ENCODE results near the gene DSCAML1.

Gene DSCAML1

GRCh38 chr11:117434481-117434880 lies 362.5 kb downstream of the DSCAML1 start:
- no peak overlapping the region for H3K27ac Mint-ChIP-seq
- no peaks in the 10 kb centered on the region for H3K4me1 Mint-ChIP-seq
- H3K27me3 Mint-ChIP-seq = peaks cover 13% of the 10 kb centered on the region
- no peak for ATAC-seq
- H3K9me3 Mint-ChIP-seq = no peaks in the 10 kb centered on the region
- no peak overlapping the region for H3K4me3 Mint-ChIP-seq
- H3K36me3 Mint-ChIP-seq = no peaks in the 10 kb centered on the region

- no peaks in the 10 kb centered on the region for H3K36me3 Mint-ChIP-seq
- H3K27me3 Mint-ChIP-seq = peaks cover 8% of the 10 kb centered on the region
- no peaks in the 10 kb centered on the region for H3K9me3 Mint-ChIP-seq
- ATAC-seq = no peak
- no peak overlapping the region for H3K27ac Mint-ChIP-seq
- no peaks in the 10 kb centered on the region for H3K4me1 Mint-ChIP-seq
- H3K4me3 Mint-ChIP-seq = no peak overlapping the region
Observed at GRCh38 chr11:117433717-117434116, 363.3 kb downstream of the DSCAML1 start.

GRCh38 chr11:117431436-117431835 lies 365.6 kb downstream of the DSCAML1 start:
- Mint-ChIP-seq H3K9me3 (no peaks in the 10 kb centered on the region), H3K4me1 (peaks cover 9% of the 10 kb centered on the region), H3K36me3 (no peaks in the 10 kb centered on the region), H3K4me3 (no peak overlapping the region), H3K27ac (no peak overlapping the region), H3K27me3 (peaks cover 17% of the 10 kb centered on the region)
- ATAC-seq = no peak

- Mint-ChIP-seq H3K4me1 (peaks cover 16% of the 10 kb centered on the region), H3K4me3 (no peak overlapping the region), H3K27ac (no peak overlapping the region), H3K9me3 (no peaks in the 10 kb centered on the region), H3K27me3 (peaks cover 19% of the 10 kb centered on the region), H3K36me3 (no peaks in the 10 kb centered on the region)
- no peak for ATAC-seq
Observed at GRCh38 chr11:117430293-117430955, 366.6 kb downstream of the DSCAML1 start.

GRCh38 chr11:117428856-117429229 lies 368.2 kb downstream of the DSCAML1 start:
- H3K4me3 Mint-ChIP-seq = no peak overlapping the region
- H3K27me3 Mint-ChIP-seq = peaks cover 19% of the 10 kb centered on the region
- H3K36me3 Mint-ChIP-seq = no peaks in the 10 kb centered on the region
- H3K9me3 Mint-ChIP-seq = no peaks in the 10 kb centered on the region
- H3K4me1 Mint-ChIP-seq = peaks cover 16% of the 10 kb centered on the region
- H3K27ac Mint-ChIP-seq = no peak overlapping the region
- ATAC-seq = no peak

GRCh38 chr11:117428186-117428855 lies 368.7 kb downstream of the DSCAML1 start:
- Mint-ChIP-seq H3K9me3 (no peaks in the 10 kb centered on the region), H3K4me3 (no peak overlapping the region), H3K27ac (no peak overlapping the region), H3K4me1 (peaks cover 16% of the 10 kb centered on the region), H3K27me3 (peaks cover 19% of the 10 kb centered on the region), H3K36me3 (no peaks in the 10 kb centered on the region)
- peak; percentile 46 for ATAC-seq

- Mint-ChIP-seq H3K9me3 (no peaks in the 10 kb centered on the region), H3K36me3 (no peaks in the 10 kb centered on the region)
- no peak for ATAC-seq
Observed at GRCh38 chr11:117427356-117427874, 369.6 kb downstream of the DSCAML1 start.

GRCh38 chr11:117426941-117427340 lies 370.1 kb downstream of the DSCAML1 start:
- Mint-ChIP-seq H3K27ac (no peak overlapping the region), H3K4me3 (no peak overlapping the region), H3K4me1 (peaks cover 16% of the 10 kb centered on the region), H3K36me3 (no peaks in the 10 kb centered on the region), H3K9me3 (no peaks in the 10 kb centered on the region), H3K27me3 (peaks cover 19% of the 10 kb centered on the region)
- ATAC-seq = no peak

More at GRCh38 chr11:117427356-117427874, 369.6 kb downstream of the DSCAML1 start:
- Mint-ChIP-seq H3K27ac (no peak overlapping the region), H3K27me3 (peaks cover 19% of the 10 kb centered on the region), H3K4me3 (no peak overlapping the region), H3K4me1 (peaks cover 16% of the 10 kb centered on the region)

- ATAC-seq = no peak
- Mint-ChIP-seq H3K9me3 (no peaks in the 10 kb centered on the region), H3K36me3 (no peaks in the 10 kb centered on the region), H3K4me3 (no peak overlapping the region), H3K27ac (no peak overlapping the region), H3K27me3 (peaks cover 19% of the 10 kb centered on the region), H3K4me1 (peaks cover 16% of the 10 kb centered on the region)
Observed at GRCh38 chr11:117426297-117426685, 370.7 kb downstream of the DSCAML1 start.

- H3K4me3 Mint-ChIP-seq = no peak overlapping the region
- H3K9me3 Mint-ChIP-seq = no peaks in the 10 kb centered on the region
- no peak for ATAC-seq
- no peaks in the 10 kb centered on the region for H3K36me3 Mint-ChIP-seq
- no peak overlapping the region for H3K27ac Mint-ChIP-seq
- peaks cover 16% of the 10 kb centered on the region for H3K4me1 Mint-ChIP-seq
- peaks cover 19% of the 10 kb centered on the region for H3K27me3 Mint-ChIP-seq
Observed at GRCh38 chr11:117425679-117426296, 371.2 kb downstream of the DSCAML1 start.

- no peak for ATAC-seq
- Mint-ChIP-seq H3K9me3 (no peaks in the 10 kb centered on the region), H3K4me3 (no peak overlapping the region), H3K27ac (no peak overlapping the region), H3K4me1 (peaks cover 16% of the 10 kb centered on the region), H3K36me3 (no peaks in the 10 kb centered on the region), H3K27me3 (peaks cover 19% of the 10 kb centered on the region)
Observed at GRCh38 chr11:117424781-117425180, 372.2 kb downstream of the DSCAML1 start.

GRCh38 chr11:117423046-117423575 lies 373.9 kb downstream of the DSCAML1 start:
- H3K4me3 Mint-ChIP-seq = no peak overlapping the region
- H3K27ac Mint-ChIP-seq = no peak overlapping the region
- peaks cover 19% of the 10 kb centered on the region for H3K27me3 Mint-ChIP-seq
- ATAC-seq = no peak
- H3K36me3 Mint-ChIP-seq = no peaks in the 10 kb centered on the region
- no peaks in the 10 kb centered on the region for H3K9me3 Mint-ChIP-seq
- H3K4me1 Mint-ChIP-seq = peaks cover 16% of the 10 kb centered on the region

GRCh38 chr11:117421476-117421875 lies 375.5 kb downstream of the DSCAML1 start:
- H3K4me3 Mint-ChIP-seq = no peak overlapping the region
- H3K36me3 Mint-ChIP-seq = no peaks in the 10 kb centered on the region
- peaks cover 7% of the 10 kb centered on the region for H3K4me1 Mint-ChIP-seq
- H3K27me3 Mint-ChIP-seq = peaks cover 12% of the 10 kb centered on the region
- H3K27ac Mint-ChIP-seq = no peak overlapping the region
- no peak for ATAC-seq
- no peaks in the 10 kb centered on the region for H3K9me3 Mint-ChIP-seq

GRCh38 chr11:117421041-117421440 lies 376.0 kb downstream of the DSCAML1 start:
- H3K4me1 Mint-ChIP-seq = peaks cover 3% of the 10 kb centered on the region

GRCh38 chr11:117420598-117420997 lies 376.4 kb downstream of the DSCAML1 start:
- ATAC-seq = no peak
- Mint-ChIP-seq H3K4me3 (no peak overlapping the region), H3K4me1 (peaks cover 5% of the 10 kb centered on the region), H3K27me3 (peaks cover 10% of the 10 kb centered on the region), H3K36me3 (no peaks in the 10 kb centered on the region), H3K27ac (no peak overlapping the region), H3K9me3 (no peaks in the 10 kb centered on the region)

More at GRCh38 chr11:117421041-117421440, 376.0 kb downstream of the DSCAML1 start:
- Mint-ChIP-seq H3K4me3 (no peak overlapping the region), H3K36me3 (no peaks in the 10 kb centered on the region), H3K27ac (no peak overlapping the region), H3K27me3 (peaks cover 10% of the 10 kb centered on the region), H3K9me3 (no peaks in the 10 kb centered on the region)
- no peak for ATAC-seq
